A673 (cell line): Measurements from ENCODE around the gene SOX6. TPM values are rescaled to one million over a fixed set of nuclear protein-coding genes. Genes with fewer than 3 reads are reported as not detected.

ENCODE experiments used
- BruUV-seq: library from RNA; stranded (reverse); fragments of 400-500 nt; replicated peaks from 2 replicates; lab custom pipeline; 2021; lab: Mats Ljungman, UMichigan
- CTCF ChIA-PET: fragments of 300-600 bp; sonication (Branson Sonifier 250); formaldehyde crosslinking; loops from one replicate; lab custom pipeline; 2022; ENCODE audit warnings: antibody characterized with exemption; lab: Charles Lee
- POLR2A ChIA-PET: fragments of 300-600 bp; sonication (Branson Sonifier 250); formaldehyde crosslinking; loops from one replicate; lab custom pipeline; 2022; ENCODE audit warnings: antibody characterized with exemption; ENCODE audit not compliant: low non-redundant PET; lab: Charles Lee
- DNase-seq: peaks from one replicate; pipeline ENCODE4 v3.0.0-alpha.2; 2015; ENCODE audit warnings: low spot score
- H3K27ac ChIP-seq: fragments of 200-600 bp; sonication (generic); 2 replicates; pipeline ENCODE4 v1.5.1; 2016; ENCODE audit warnings: mixed run types, low read depth, mild to moderate bottlenecking, mixed read lengths, antibody characterized with exemption, low read length; ENCODE audit not compliant: poor library complexity, severe bottlenecking
- H3K27me3 ChIP-seq: fragments of 200-600 bp; sonication (generic); replicated peaks from 2 replicates; pipeline ENCODE4 v1.6.1; 2017; ENCODE audit warnings: mixed run types, low read depth, mild to moderate bottlenecking, mixed read lengths, antibody characterized with exemption, low read length; ENCODE audit not compliant: insufficient read depth, poor library complexity
- H3K36me3 ChIP-seq: fragments of 200-600 bp; sonication (generic); 2 replicates; pipeline ENCODE4 v1.6.1; 2016; ENCODE audit warnings: mixed run types, mild to moderate bottlenecking, mixed read lengths, antibody characterized with exemption, low read length; ENCODE audit not compliant: insufficient read depth, poor library complexity, severe bottlenecking
- H3K4me1 ChIP-seq: fragments of 200-600 bp; sonication (generic); 2 replicates; pipeline ENCODE4 v1.6.1; 2017; ENCODE audit warnings: mixed run types, mild to moderate bottlenecking, mixed read lengths, antibody characterized with exemption, low read length; ENCODE audit not compliant: insufficient read depth, poor library complexity, severe bottlenecking
- H3K4me3 ChIP-seq: fragments of 200-600 bp; sonication (generic); 2 replicates; pipeline ENCODE4 v1.5.1; 2016; ENCODE audit warnings: low read depth, mixed run types, mild to moderate bottlenecking, mixed read lengths, low read length; ENCODE audit not compliant: poor library complexity, severe bottlenecking
- H3K9me3 ChIP-seq: fragments of 200-600 bp; sonication (generic); 2 replicates; pipeline ENCODE4 v1.6.1; 2016; ENCODE audit warnings: mixed run types, low read depth, mild to moderate bottlenecking, mixed read lengths, antibody characterized with exemption, low read length; ENCODE audit not compliant: poor library complexity, severe bottlenecking
- EZH2 ChIP-seq: fragments of 200-600 bp; sonication (generic); IDR thresholded peaks from 2 replicates; pipeline ENCODE4 v1.6.1; 2017; ENCODE audit warnings: borderline replicate concordance, low read depth, mild to moderate bottlenecking, mixed read lengths, antibody characterized with exemption, low read length; ENCODE audit not compliant: poor library complexity, severe bottlenecking
- intact Hi-C: fragments of 100-400 bp; cut with micrococcal nuclease; formaldehyde crosslinking; loops from one replicate; pipeline ENCODE4 v1.10.0; 2022; ENCODE audit not compliant: unreplicated experiment
- total RNA-seq: library from RNA; stranded (reverse); gene quantifications from 2 replicates; pipeline ENCODE4 v1.2.3, GENCODE V29; 2021
- TF ChIP-seq, protein P1 (sequence below): fragments of 300-800, 200-600 bp; sonication (generic); conservative IDR thresholded peaks from 2 replicates; pipeline ENCODE4 v1.5.1; 2017; ENCODE audit warnings: low read depth, mild to moderate bottlenecking, antibody characterized with exemption, low read length, moderate library complexity, mixed read lengths

Gene SOX6
- total RNA-seq, 1 experiment from 2014 or later: 27.5 TPM

- no peak for TF ChIP-seq EZH2
- Histone ChIP-seq H3K27me3 (no peaks in the 10 kb centered on the region), H3K27ac (no peak overlapping the region), H3K9me3 (no peaks in the 10 kb centered on the region), H3K4me1 (peaks cover 6% of the 10 kb centered on the region), H3K4me3 (no peak overlapping the region), H3K36me3 (no peaks in the 10 kb centered on the region)
- ChIA-PET POLR2A (no interaction called here), CTCF (interaction anchor here (0.5 kb wide), 1 partner anchor 554 kb away, joined by 6 read pairs; no protein-coding TSS in a partner anchor)
- intact Hi-C loops: no loop called here
- BruUV-seq: no TSS peak
- no peak for DNase-seq
Observed at GRCh38 chr11:16040151-16040550, 316.2 kb downstream of the SOX6 start.

- BruUV-seq: no TSS peak
- Histone ChIP-seq H3K9me3 (no peaks in the 10 kb centered on the region), H3K4me3 (no peak overlapping the region), H3K36me3 (no peaks in the 10 kb centered on the region), H3K4me1 (peaks cover 6% of the 10 kb centered on the region), H3K27me3 (no peaks in the 10 kb centered on the region), H3K27ac (no peak overlapping the region)
- no peak for DNase-seq
- POLR2A ChIA-PET: no interaction called here
- intact Hi-C loops: no loop called here
- CTCF ChIA-PET: no interaction called here
- TF ChIP-seq, protein P1, sequence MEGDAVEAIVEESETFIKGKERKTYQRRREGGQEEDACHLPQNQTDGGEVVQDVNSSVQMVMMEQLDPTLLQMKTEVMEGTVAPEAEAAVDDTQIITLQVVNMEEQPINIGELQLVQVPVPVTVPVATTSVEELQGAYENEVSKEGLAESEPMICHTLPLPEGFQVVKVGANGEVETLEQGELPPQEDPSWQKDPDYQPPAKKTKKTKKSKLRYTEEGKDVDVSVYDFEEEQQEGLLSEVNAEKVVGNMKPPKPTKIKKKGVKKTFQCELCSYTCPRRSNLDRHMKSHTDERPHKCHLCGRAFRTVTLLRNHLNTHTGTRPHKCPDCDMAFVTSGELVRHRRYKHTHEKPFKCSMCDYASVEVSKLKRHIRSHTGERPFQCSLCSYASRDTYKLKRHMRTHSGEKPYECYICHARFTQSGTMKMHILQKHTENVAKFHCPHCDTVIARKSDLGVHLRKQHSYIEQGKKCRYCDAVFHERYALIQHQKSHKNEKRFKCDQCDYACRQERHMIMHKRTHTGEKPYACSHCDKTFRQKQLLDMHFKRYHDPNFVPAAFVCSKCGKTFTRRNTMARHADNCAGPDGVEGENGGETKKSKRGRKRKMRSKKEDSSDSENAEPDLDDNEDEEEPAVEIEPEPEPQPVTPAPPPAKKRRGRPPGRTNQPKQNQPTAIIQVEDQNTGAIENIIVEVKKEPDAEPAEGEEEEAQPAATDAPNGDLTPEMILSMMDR: no peak
- no peak for TF ChIP-seq EZH2
Observed at GRCh38 chr11:16037179-16037578, 319.2 kb downstream of the SOX6 start.

- Histone ChIP-seq H3K4me3 (no peak overlapping the region), H3K27me3 (no peaks in the 10 kb centered on the region), H3K9me3 (no peaks in the 10 kb centered on the region), H3K27ac (no peak overlapping the region), H3K36me3 (no peaks in the 10 kb centered on the region), H3K4me1 (peaks cover 6% of the 10 kb centered on the region)
- ChIA-PET POLR2A (no interaction called here), CTCF (no interaction called here)
- TF ChIP-seq, protein P1: no peak
- no peak for TF ChIP-seq EZH2
- BruUV-seq: no TSS peak
- no peak for DNase-seq
- intact Hi-C loops: no loop called here
Observed at GRCh38 chr11:16036218-16036617, 320.1 kb downstream of the SOX6 start.

DNA sequence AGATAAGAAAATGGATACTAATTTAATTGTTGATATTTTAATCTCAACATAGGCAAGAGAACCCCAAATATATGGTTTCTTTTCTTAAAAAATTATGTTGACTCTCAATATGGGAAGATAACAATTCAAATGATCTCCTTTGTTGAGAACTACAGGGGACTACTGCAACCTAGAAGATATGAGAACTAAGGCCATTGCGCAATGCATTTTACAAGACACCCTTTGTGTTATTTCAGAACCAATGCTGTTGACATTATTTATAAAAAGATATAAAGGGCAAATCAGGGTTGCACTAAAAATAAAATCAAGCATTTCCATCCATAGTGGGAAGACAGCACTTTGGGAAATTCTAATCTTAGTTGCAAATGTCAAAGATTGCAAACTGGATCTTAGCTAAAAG, 322.3 kb downstream of the SOX6 start:
- no TSS peak for BruUV-seq
- ChIA-PET CTCF (no interaction called here), POLR2A (no interaction called here)
- intact Hi-C loops: no loop called here
- no peak for DNase-seq
- H3K36me3 ChIP-seq: no peaks in the 10 kb centered on the region
- TF ChIP-seq, protein P1: no peak
- no peak for TF ChIP-seq EZH2
- H3K9me3 ChIP-seq: no peaks in the 10 kb centered on the region
- no peak overlapping the region for H3K27ac ChIP-seq
- no peaks in the 10 kb centered on the region for H3K4me1 ChIP-seq
- H3K4me3 ChIP-seq: no peak overlapping the region
- no peaks in the 10 kb centered on the region for H3K27me3 ChIP-seq
